Mesothelial cell of epicardium (in vitro differentiated cells): ENCODE data around the gene EPS15. TPM values are rescaled to one million over a fixed set of nuclear protein-coding genes. Genes with fewer than 3 reads are reported as not detected.
A peak's percentile ranks its signal among the peaks of the same experiment; 100 is the strongest.

Experiments used
- DNase-seq, 2 experiments: peaks; one replicate each; pipeline ENCODE4 v3.0.0; 2021; ENCODE audit warnings: low spot score in 2 of 2; ENCODE audit not compliant: unreplicated experiment in 2 of 2
- H3K27ac Mint-ChIP-seq: 2 replicates; pipeline ENCODE4 v1.8.0; 2021; ENCODE audit warnings: mixed read lengths
- H3K27me3 Mint-ChIP-seq: 2 replicates; pipeline ENCODE4 v1.8.0; 2021; ENCODE audit warnings: low read depth, mixed read lengths
- H3K36me3 Mint-ChIP-seq: 2 replicates; pipeline ENCODE4 v1.8.0; 2021; ENCODE audit warnings: mixed read lengths
- H3K4me1 Mint-ChIP-seq: 2 replicates; pipeline ENCODE4 v1.8.0; 2021; ENCODE audit warnings: mixed read lengths
- H3K4me3 Mint-ChIP-seq: 2 replicates; pipeline ENCODE4 v1.8.0; 2021; ENCODE audit warnings: mild to moderate bottlenecking, moderate library complexity, mixed read lengths
- H3K9me3 Mint-ChIP-seq: 2 replicates; pipeline ENCODE4 v1.8.0; 2021; ENCODE audit warnings: mixed read lengths
- CTCF ChIP-seq: fragments of 200-600 bp; sonication (generic); IDR thresholded peaks from one replicate; pipeline ENCODE4 v1.5.0; 2021; ENCODE audit warnings: antibody characterized with exemption; ENCODE audit not compliant: unreplicated experiment
- total RNA-seq: library from RNA; stranded (reverse); gene quantifications from 3 replicates; pipeline ENCODE4 v1.2.1, GENCODE V29; 2021

EPS15 gene
- total RNA-seq, 1 donor from 2014 or later = 52.5 TPM

- H3K27me3 Mint-ChIP-seq = no peaks in the 10 kb centered on the region
- H3K4me3 Mint-ChIP-seq = no peak overlapping the region
- no peak for TF ChIP-seq CTCF
- no peak overlapping the region for H3K27ac Mint-ChIP-seq
- no peaks in the 10 kb centered on the region for H3K36me3 Mint-ChIP-seq
- no peaks in the 10 kb centered on the region for H3K4me1 Mint-ChIP-seq
- DNase-seq = no peak
- peaks cover 10% of the 10 kb centered on the region for H3K9me3 Mint-ChIP-seq
These were observed 23.3 kb upstream of the EPS15 start for GRCh38 chr1:51542158-51542953.

DNA sequence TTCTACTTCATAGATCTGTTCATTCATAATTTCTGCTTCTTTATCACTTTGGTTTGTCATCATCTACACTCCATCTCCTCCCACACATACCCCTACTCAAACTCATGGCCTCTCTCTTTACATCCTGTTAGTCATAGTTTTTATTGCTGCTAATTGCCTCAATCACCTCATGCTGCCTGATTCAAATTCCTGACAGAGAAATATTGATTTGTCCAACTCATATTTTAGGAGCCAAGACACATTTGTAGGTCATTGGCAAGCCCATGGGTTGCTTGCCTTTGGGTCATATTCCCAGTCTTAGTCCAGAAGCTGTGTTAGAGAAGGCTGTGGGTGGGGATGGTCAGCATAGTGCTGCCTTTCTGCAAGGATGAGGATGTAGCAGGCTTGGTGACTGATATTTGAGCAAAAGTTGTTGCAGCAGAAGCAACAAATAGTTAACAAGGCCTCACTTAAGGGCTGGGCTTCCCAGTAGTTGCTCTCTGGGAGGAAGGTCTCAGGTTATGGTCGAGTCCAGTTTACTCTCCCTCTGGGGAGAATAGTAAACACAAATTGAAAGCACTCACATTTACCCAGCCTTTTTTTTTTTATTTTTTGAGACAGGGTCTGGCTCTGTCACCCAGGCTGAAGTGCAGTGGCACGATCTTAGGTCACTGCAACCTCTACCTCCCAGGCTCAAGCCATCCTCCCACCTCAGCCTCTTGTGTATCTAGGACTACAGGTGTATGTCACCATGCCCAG is 22.4 kb upstream of the EPS15 start:
- no peak for DNase-seq
- no peak overlapping the region for H3K27ac Mint-ChIP-seq
- no peaks in the 10 kb centered on the region for H3K36me3 Mint-ChIP-seq
- H3K4me1 Mint-ChIP-seq = no peaks in the 10 kb centered on the region
- H3K9me3 Mint-ChIP-seq = peaks cover 10% of the 10 kb centered on the region
- no peaks in the 10 kb centered on the region for H3K27me3 Mint-ChIP-seq
- H3K4me3 Mint-ChIP-seq = no peak overlapping the region
- no peak for TF ChIP-seq CTCF

- Mint-ChIP-seq H3K27ac (no peak overlapping the region), H3K27me3 (no peaks in the 10 kb centered on the region), H3K4me3 (no peak overlapping the region), H3K36me3 (no peaks in the 10 kb centered on the region), H3K4me1 (peaks cover 8% of the 10 kb centered on the region), H3K9me3 (peaks cover 10% of the 10 kb centered on the region)
- DNase-seq = no peak
- no peak for TF ChIP-seq CTCF
These were observed 18.5 kb upstream of the EPS15 start for GRCh38 chr1:51537568-51537967.

- Mint-ChIP-seq H3K27me3 (no peaks in the 10 kb centered on the region), H3K9me3 (peaks cover 10% of the 10 kb centered on the region), H3K36me3 (no peaks in the 10 kb centered on the region), H3K4me1 (peaks cover 8% of the 10 kb centered on the region), H3K27ac (no peak overlapping the region), H3K4me3 (no peak overlapping the region)
- DNase-seq = no peak
- TF ChIP-seq CTCF = peak; percentile 14
These were observed 16.0 kb upstream of the EPS15 start for GRCh38 chr1:51535006-51535592.

DNA sequence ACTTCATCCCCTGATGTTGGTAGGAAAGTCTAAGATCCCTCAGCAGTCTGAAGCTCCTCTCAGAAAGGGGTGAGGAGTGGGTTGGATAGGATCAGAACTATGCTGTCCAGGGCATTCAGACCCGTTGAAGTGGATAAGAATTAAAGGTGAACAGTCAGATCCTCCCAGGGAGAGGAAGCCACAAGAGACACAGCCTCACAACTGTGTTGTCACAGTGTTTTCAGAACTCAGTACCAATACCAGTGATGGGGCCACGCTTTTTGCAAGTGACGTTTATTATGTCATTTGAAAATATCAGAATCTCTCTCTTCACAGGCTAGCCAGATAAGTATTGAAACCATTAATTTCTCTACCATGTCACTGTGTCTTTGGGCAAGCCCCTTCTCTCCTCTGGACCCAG is 15.4 kb upstream of the EPS15 start:
- Mint-ChIP-seq H3K36me3 (no peaks in the 10 kb centered on the region), H3K4me3 (no peak overlapping the region), H3K27ac (no peak overlapping the region), H3K27me3 (no peaks in the 10 kb centered on the region), H3K4me1 (peaks cover 8% of the 10 kb centered on the region), H3K9me3 (peaks cover 7% of the 10 kb centered on the region)
- no peak for DNase-seq
- TF ChIP-seq CTCF = no peak
